SU-DHL-6 (cell line): ENCODE results near the gene SLC7A11.

ENCODE experiments used
- H2AFZ ChIP-seq: fragments of 200-600 bp; sonication (generic); 2 replicates; pipeline ENCODE4 v1.6.1; 2014; ENCODE audit warnings: low read depth, mild to moderate bottlenecking, moderate library complexity, mixed read lengths, antibody characterized with exemption, low read length; ENCODE audit not compliant: severe bottlenecking
- H3F3A ChIP-seq: fragments of 200-600 bp; shearing (Covaris generic); 2 replicates; pipeline ENCODE4 v1.6.0; 2016; ENCODE audit warnings: antibody characterized with exemption, mild to moderate bottlenecking; ENCODE audit not compliant: insufficient read depth
- H3K27ac ChIP-seq: fragments of 200-600 bp; sonication (generic); 2 replicates; pipeline ENCODE4 v1.5.1; 2016; ENCODE audit warnings: low read depth, mild to moderate bottlenecking, low read length, moderate library complexity, mixed read lengths
- H3K27me3 ChIP-seq: fragments of 200-600 bp; sonication (generic), shearing (Covaris generic); 2 replicates; pipeline ENCODE4 v1.6.0; 2014; ENCODE audit warnings: mild to moderate bottlenecking, low read length
- H3K36me3 ChIP-seq: fragments of 200-600 bp; sonication (generic); 2 replicates; pipeline ENCODE4 v1.6.1; 2014; ENCODE audit warnings: mild to moderate bottlenecking, low read length, mixed read lengths
- H3K4me2 ChIP-seq: fragments of 300-600, 200-600 bp; shearing (Covaris generic), sonication (generic); 2 replicates; pipeline ENCODE4 v1.6.0; 2014; ENCODE audit warnings: low read length, low read depth, mild to moderate bottlenecking; ENCODE audit not compliant: poor library complexity, severe bottlenecking
- H3K4me3 ChIP-seq: fragments of 200-600 bp; sonication (generic); 2 replicates; pipeline ENCODE4 v1.5.1; 2014; ENCODE audit warnings: antibody characterized with exemption, low read length, mild to moderate bottlenecking, mixed read lengths; ENCODE audit not compliant: insufficient read depth, poor library complexity, severe bottlenecking
- H3K79me2 ChIP-seq: fragments of 200-600 bp; sonication (generic); 2 replicates; pipeline ENCODE4 v1.6.1; 2014; ENCODE audit warnings: mild to moderate bottlenecking, low read length, moderate library complexity; ENCODE audit not compliant: insufficient read depth
- H3K9ac ChIP-seq: fragments of 200-600 bp; sonication (generic); 2 replicates; pipeline ENCODE4 v1.7.0; 2014; ENCODE audit warnings: mild to moderate bottlenecking, low read length
- H3K9me2 ChIP-seq: fragments of 200-600 bp; sonication (generic); replicated peaks from 2 replicates; pipeline ENCODE4 v1.6.1; 2014; ENCODE audit warnings: low read length; ENCODE audit not compliant: insufficient read depth
- H3K9me3 ChIP-seq: fragments of 200-600 bp; sonication (generic); 2 replicates; pipeline ENCODE4 v1.6.1; 2014; ENCODE audit warnings: low read length, mixed read lengths; ENCODE audit not compliant: insufficient read depth
- H4K20me1 ChIP-seq: fragments of 200-600 bp; sonication (generic); 2 replicates; pipeline ENCODE4 v1.6.1; 2014; ENCODE audit warnings: low read depth, mild to moderate bottlenecking, antibody characterized with exemption, low read length, moderate library complexity, mixed read lengths
- EZH2phosphoT487 ChIP-seq: fragments of 200-600 bp; sonication (generic), shearing (Covaris generic); conservative IDR thresholded peaks from 2 replicates; pipeline ENCODE4 v1.6.1; 2018; ENCODE audit warnings: mild to moderate bottlenecking, antibody characterized with exemption, low read length, moderate library complexity, mixed read lengths
- TF ChIP-seq, protein P1 (sequence below): fragments of 200-600 bp; sonication (generic); IDR thresholded peaks from one replicate; pipeline ENCODE4 v1.5.1; 2017; ENCODE audit warnings: antibody characterized with exemption, mild to moderate bottlenecking, low read length, moderate library complexity; ENCODE audit not compliant: insufficient read depth, poor library complexity, severe bottlenecking

Gene SLC7A11

DNA sequence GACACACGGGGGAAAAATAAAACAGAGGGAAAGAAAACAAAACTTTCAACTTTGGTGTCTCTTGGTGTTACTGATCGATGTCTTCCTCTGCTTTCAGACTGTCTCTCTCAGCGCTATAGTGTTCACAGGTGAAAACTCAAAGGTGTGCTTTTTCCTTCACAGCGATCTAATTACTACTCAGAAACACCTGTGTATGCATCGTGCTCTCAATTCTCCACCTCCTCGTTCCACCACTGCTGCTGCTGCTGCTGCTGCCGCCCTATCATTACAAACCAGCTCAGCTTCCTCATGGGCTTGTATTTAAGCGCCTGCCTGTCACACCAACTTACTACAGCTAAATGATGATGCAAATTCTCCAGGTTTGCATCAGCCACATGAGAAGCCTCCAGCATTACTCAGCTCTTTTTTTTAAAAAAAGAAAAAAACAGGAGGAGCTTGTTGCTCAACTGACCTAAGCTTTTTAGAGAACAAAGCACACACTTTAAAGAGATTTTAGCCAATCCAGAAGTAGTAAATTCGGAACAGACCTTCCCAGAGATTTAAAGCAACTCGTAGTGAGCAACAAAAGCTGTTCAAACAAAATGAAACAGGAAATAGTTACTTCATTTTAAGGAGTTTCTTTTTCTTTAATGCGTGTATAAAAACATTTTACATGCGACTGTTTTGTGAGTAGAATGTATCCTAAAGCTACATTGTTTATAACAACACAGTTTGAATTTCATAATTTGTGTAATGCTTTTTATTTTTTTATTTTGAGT is at the start of gene SLC7A11:
SLC7A11 (minus strand) TSS at position 274 of the 758 bp plus-strand sequence. CDS start 280 bp downstream, outside the sequence.
- Histone ChIP-seq H3F3A (peaks cover 7% of the 10 kb centered on the region), H2AFZ (peak within 1 kb of the TSS; percentile 80), H3K36me3 (no peaks in the 10 kb centered on the region), H3K9ac (peak within 1 kb of the TSS; percentile 73), H3K9me2 (no peaks in the 10 kb centered on the region), H3K4me2 (peak within 1 kb of the TSS; percentile 94), H3K4me3 (peak within 1 kb of the TSS; percentile 60), H3K27me3 (no peaks in the 10 kb centered on the region), H4K20me1 (no peaks in the 10 kb centered on the region), H3K79me2 (peaks cover 30% of the 10 kb centered on the region), H3K9me3 (no peaks in the 10 kb centered on the region), H3K27ac (peak within 1 kb of the TSS; percentile 91)
- TF ChIP-seq EZH2phosphoT487, result no peak
- TF ChIP-seq, protein P1, sequence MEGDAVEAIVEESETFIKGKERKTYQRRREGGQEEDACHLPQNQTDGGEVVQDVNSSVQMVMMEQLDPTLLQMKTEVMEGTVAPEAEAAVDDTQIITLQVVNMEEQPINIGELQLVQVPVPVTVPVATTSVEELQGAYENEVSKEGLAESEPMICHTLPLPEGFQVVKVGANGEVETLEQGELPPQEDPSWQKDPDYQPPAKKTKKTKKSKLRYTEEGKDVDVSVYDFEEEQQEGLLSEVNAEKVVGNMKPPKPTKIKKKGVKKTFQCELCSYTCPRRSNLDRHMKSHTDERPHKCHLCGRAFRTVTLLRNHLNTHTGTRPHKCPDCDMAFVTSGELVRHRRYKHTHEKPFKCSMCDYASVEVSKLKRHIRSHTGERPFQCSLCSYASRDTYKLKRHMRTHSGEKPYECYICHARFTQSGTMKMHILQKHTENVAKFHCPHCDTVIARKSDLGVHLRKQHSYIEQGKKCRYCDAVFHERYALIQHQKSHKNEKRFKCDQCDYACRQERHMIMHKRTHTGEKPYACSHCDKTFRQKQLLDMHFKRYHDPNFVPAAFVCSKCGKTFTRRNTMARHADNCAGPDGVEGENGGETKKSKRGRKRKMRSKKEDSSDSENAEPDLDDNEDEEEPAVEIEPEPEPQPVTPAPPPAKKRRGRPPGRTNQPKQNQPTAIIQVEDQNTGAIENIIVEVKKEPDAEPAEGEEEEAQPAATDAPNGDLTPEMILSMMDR, result no peak

DNA sequence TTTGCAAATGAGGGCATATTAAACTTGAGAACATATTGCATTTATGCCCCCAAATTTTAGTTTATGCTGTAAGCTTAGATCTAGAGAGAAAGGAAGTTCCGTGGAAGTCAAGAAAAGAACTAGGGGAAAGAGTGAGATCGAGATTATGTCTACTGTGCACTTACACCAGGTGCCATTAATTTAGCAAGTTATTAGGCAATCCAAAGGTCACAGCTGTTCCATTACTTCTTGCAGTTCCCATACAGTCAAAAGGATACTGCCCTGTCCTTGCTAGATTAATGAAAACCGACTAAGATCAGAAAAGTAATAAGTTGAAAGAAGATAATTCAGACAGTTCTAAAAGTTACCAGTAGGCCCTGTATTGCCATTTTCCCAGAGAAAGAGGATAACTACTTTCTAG is 49.3 kb upstream of the SLC7A11 start:
- Histone ChIP-seq H2AFZ (no peak overlapping the region), H3K79me2 (no peaks in the 10 kb centered on the region), H3K9me2 (no peaks in the 10 kb centered on the region), H4K20me1 (no peaks in the 10 kb centered on the region), H3K9ac (no peak overlapping the region), H3K4me3 (no peak overlapping the region), H3K27ac (no peak overlapping the region), H3K4me2 (no peak overlapping the region), H3K27me3 (no peaks in the 10 kb centered on the region), H3F3A (no peaks in the 10 kb centered on the region), H3K36me3 (no peaks in the 10 kb centered on the region), H3K9me3 (no peaks in the 10 kb centered on the region)
- no peak for TF ChIP-seq EZH2phosphoT487
- TF ChIP-seq, protein P1, result no peak

DNA sequence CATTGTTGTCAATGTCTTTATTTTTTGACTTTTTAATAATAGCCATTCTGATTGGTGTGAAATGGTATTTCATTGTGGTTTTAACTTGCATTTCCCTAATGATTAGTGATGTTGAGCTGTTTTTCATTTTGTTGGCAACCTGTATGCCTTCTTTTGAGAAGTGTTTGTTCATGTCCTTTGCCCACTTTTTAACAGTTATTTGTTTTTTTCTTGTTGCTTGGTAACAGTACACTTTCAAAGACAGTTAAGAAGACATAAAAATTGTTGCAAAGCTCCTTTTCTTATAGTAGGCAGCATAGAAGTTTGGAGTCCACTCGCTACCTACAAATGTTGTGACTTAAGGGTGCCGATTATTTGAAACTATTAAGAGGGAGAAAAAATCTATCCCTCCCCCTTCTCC is 48.7 kb upstream of the SLC7A11 start:
- Histone ChIP-seq H4K20me1 (no peaks in the 10 kb centered on the region), H3K9me2 (no peaks in the 10 kb centered on the region), H3K4me2 (no peak overlapping the region), H2AFZ (no peak overlapping the region), H3K27me3 (no peaks in the 10 kb centered on the region), H3K79me2 (no peaks in the 10 kb centered on the region), H3K9ac (no peak overlapping the region), H3K4me3 (no peak overlapping the region), H3K9me3 (no peaks in the 10 kb centered on the region), H3K36me3 (no peaks in the 10 kb centered on the region), H3F3A (no peaks in the 10 kb centered on the region), H3K27ac (no peak overlapping the region)
- no peak for TF ChIP-seq EZH2phosphoT487
- TF ChIP-seq, protein P1, result no peak
